ENCODE data around the gene UGT1A7. TPM values are rescaled to one million over a fixed set of nuclear protein-coding genes. Genes with fewer than 3 reads are reported as not detected.
"Not testable (repeated sequence)": the region's sequence is repeated elsewhere in the genome, so short reads cannot be mapped to it uniquely, and the experiment has no call there.

UGT1A7 gene
- total RNA-seq, 1 experiment from 2014 or later: not detected

- no peaks in the 10 kb centered on the region for H3K27me3 Mint-ChIP-seq (ENCODE audit: insufficient read depth, unreplicated experiment)
- no peaks in the 10 kb centered on the region for H3K4me1 Mint-ChIP-seq (ENCODE audit: insufficient read depth, unreplicated experiment)
- no peak overlapping the region for H3K4me3 Mint-ChIP-seq (ENCODE audit: unreplicated experiment)
- peaks cover 8% of the 10 kb centered on the region for H3K9me3 Mint-ChIP-seq (ENCODE audit: unreplicated experiment)
- BruUV-seq (replicated peaks): no TSS peak
- no peak overlapping the region for H3K27ac Mint-ChIP-seq (ENCODE audit: low read depth, unreplicated experiment)
- DNase-seq (ENCODE audit: unreplicated experiment): no peak
- intact Hi-C loops (cut with micrococcal nuclease): no loop called here
- no peaks in the 10 kb centered on the region for H3K36me3 Mint-ChIP-seq (ENCODE audit: insufficient read depth, unreplicated experiment)
- POLR2A ChIA-PET: interaction anchor here (0.7 to 1.9 kb wide), 3 partner anchors 8 to 1684 kb away, joined by 3 to 40 read pairs (median 3); no protein-coding TSS in a partner anchor
- CTCF ChIA-PET: no interaction called here
- TF ChIP-seq CTCF (IDR thresholded peaks at IDR 0.05; ENCODE audit: unreplicated experiment): no peak
Measured at GRCh38 chr2:233698740-233699139, 17.0 kb downstream of the UGT1A7 start.

GRCh38 chr2:233699424-233700027 is 17.8 kb downstream of the UGT1A7 start:
- CTCF ChIA-PET: interaction anchor here (0.7 kb wide), 1 partner anchor 193 kb away, joined by 3 read pairs; no protein-coding TSS in a partner anchor
- Mint-ChIP-seq H3K27ac (ENCODE audit: low read depth, unreplicated experiment) (peak overlapping the region; percentile 63), H3K9me3 (ENCODE audit: unreplicated experiment) (peaks cover 15% of the 10 kb centered on the region), H3K4me1 (ENCODE audit: insufficient read depth, unreplicated experiment) (no peaks in the 10 kb centered on the region), H3K4me3 (ENCODE audit: unreplicated experiment) (no peak overlapping the region), H3K36me3 (ENCODE audit: insufficient read depth, unreplicated experiment) (no peaks in the 10 kb centered on the region), H3K27me3 (ENCODE audit: insufficient read depth, unreplicated experiment) (no peaks in the 10 kb centered on the region)
- no peak for TF ChIP-seq CTCF (IDR thresholded peaks at IDR 0.05; ENCODE audit: unreplicated experiment)
- POLR2A ChIA-PET: interaction anchor here (0.7 to 1.9 kb wide), 5 partner anchors 8 to 1683 kb away, joined by 3 to 40 read pairs (median 4); partner anchors contain the start of genes UGT1A7 and USP40
- DNase-seq (ENCODE audit: unreplicated experiment): no peak
- no TSS peak for BruUV-seq (replicated peaks)
- intact Hi-C loops (cut with micrococcal nuclease): no loop called here

GRCh38 chr2:233700028-233700635 is 18.4 kb downstream of the UGT1A7 start:
- no peak for DNase-seq (ENCODE audit: unreplicated experiment)
- H3K27ac Mint-ChIP-seq (ENCODE audit: low read depth, unreplicated experiment): peak overlapping the region; percentile 63
- peaks cover 15% of the 10 kb centered on the region for H3K9me3 Mint-ChIP-seq (ENCODE audit: unreplicated experiment)
- CTCF ChIA-PET: interaction anchor here (0.7 kb wide), 1 partner anchor 194 kb away, joined by 3 read pairs; no protein-coding TSS in a partner anchor
- POLR2A ChIA-PET: interaction anchor here (1.0 to 1.9 kb wide), 4 partner anchors 9 to 166 kb away, joined by 3 to 40 read pairs (median 8); partner anchors contain the start of genes UGT1A7 and USP40
- no peak for TF ChIP-seq CTCF (IDR thresholded peaks at IDR 0.05; ENCODE audit: unreplicated experiment)
- H3K27me3 Mint-ChIP-seq (ENCODE audit: insufficient read depth, unreplicated experiment): no peaks in the 10 kb centered on the region
- H3K4me1 Mint-ChIP-seq (ENCODE audit: insufficient read depth, unreplicated experiment): no peaks in the 10 kb centered on the region
- intact Hi-C loops (cut with micrococcal nuclease): no loop called here
- BruUV-seq (replicated peaks): no TSS peak
- H3K36me3 Mint-ChIP-seq (ENCODE audit: insufficient read depth, unreplicated experiment): no peaks in the 10 kb centered on the region
- no peak overlapping the region for H3K4me3 Mint-ChIP-seq (ENCODE audit: unreplicated experiment)

- H3K4me3 Mint-ChIP-seq (ENCODE audit: unreplicated experiment); intact Hi-C loops (cut with micrococcal nuclease); H3K36me3 Mint-ChIP-seq (ENCODE audit: insufficient read depth, unreplicated experiment); CTCF ChIA-PET; H3K27ac Mint-ChIP-seq (ENCODE audit: low read depth, unreplicated experiment); H3K27me3 Mint-ChIP-seq (ENCODE audit: insufficient read depth, unreplicated experiment); DNase-seq (ENCODE audit: unreplicated experiment); H3K4me1 Mint-ChIP-seq (ENCODE audit: insufficient read depth, unreplicated experiment); BruUV-seq (replicated peaks): not testable (repeated sequence)
- H3K9me3 Mint-ChIP-seq (ENCODE audit: unreplicated experiment): peaks cover 15% of the 10 kb centered on the region
- POLR2A ChIA-PET: interaction anchor here (1.1 to 1.9 kb wide), 3 partner anchors 10 to 135 kb away, joined by 3 to 40 read pairs (median 12); partner anchors contain the start of genes UGT1A7 and USP40
Measured at GRCh38 chr2:233700842-233701241, 19.1 kb downstream of the UGT1A7 start.
